Measurements from ENCODE around the gene ZNF790.
"Not testable (repeated sequence)": the region's sequence is repeated elsewhere in the genome, so short reads cannot be mapped to it uniquely, and the experiment has no call there.

Gene ZNF790

GRCh38 chr19:36837906-36838783, at the start of gene ZNF790:
Gene ZNF790, minus strand, starts transcription at chr19:36838387. Its CDS starts 12,768 bp downstream, at chr19:36825619.
- peak; percentile 52 to 63 (median 59) for DNase-seq (ENCODE audit: low read depth in 3 of 3, low spot score in 1 of 3)

GRCh38 chr19:36876993-36877938, 39.1 kb upstream of the ZNF790 start:
- DNase-seq (ENCODE audit: low read depth in 3 of 3, low spot score in 1 of 3), result no peak

- DNase-seq (ENCODE audit: low read depth in 3 of 3, low spot score in 1 of 3), result no peak
These were observed 13.7 kb upstream of the ZNF790 start for GRCh38 chr19:36851898-36852297.

- peak; percentile 58 to 62 (median 62) for DNase-seq (ENCODE audit: low read depth in 3 of 3, low spot score in 1 of 3)
These were observed 12.6 kb upstream of the ZNF790 start, which contains the start of gene ZNF345 for GRCh38 chr19:36850559-36851442. Gene ZNF345, plus strand, starts transcription at chr19:36850876. Its CDS starts 25,955 bp downstream, at chr19:36876831.

- peak; percentile 61 to 78 (median 66) for DNase-seq (ENCODE audit: low read depth in 3 of 3, low spot score in 1 of 3)
These were observed 11.7 kb upstream of the ZNF790 start for GRCh38 chr19:36849701-36850558.

GRCh38 chr19:36847968-36848367, 9.8 kb upstream of the ZNF790 start:
- DNase-seq (ENCODE audit: low read depth in 3 of 3, low spot score in 1 of 3), result no peak

- no peak for DNase-seq (ENCODE audit: low read depth in 3 of 3, low spot score in 1 of 3)
These were observed 667 bp upstream of the ZNF790 start for GRCh38 chr19:36838784-36839324.

- DNase-seq (ENCODE audit: low read depth in 3 of 3, low spot score in 1 of 3), result no peak
These were observed 846 bp downstream of the ZNF790 start for GRCh38 chr19:36837176-36837905.

- no peak for DNase-seq (ENCODE audit: low read depth in 3 of 3, low spot score in 1 of 3)
These were observed 4.8 kb downstream of the ZNF790 start for GRCh38 chr19:36833430-36833829.

GRCh38 chr19:36821758-36822157, 16.4 kb downstream of the ZNF790 start:
- no peak for DNase-seq (ENCODE audit: low read depth in 3 of 3, low spot score in 1 of 3)

- DNase-seq (ENCODE audit: low read depth in 3 of 3, low spot score in 1 of 3), result no peak
These were observed 19.0 kb downstream of the ZNF790 start for GRCh38 chr19:36819130-36819630.

- DNase-seq (ENCODE audit: low read depth in 3 of 3, low spot score in 1 of 3), result no peak
These were observed 31.2 kb downstream of the ZNF790 start for GRCh38 chr19:36807029-36807428.

- no peak for DNase-seq (ENCODE audit: low read depth in 3 of 3, low spot score in 1 of 3)
These were observed 32.8 kb downstream of the ZNF790 start for GRCh38 chr19:36805364-36805763.

- no peak for DNase-seq (ENCODE audit: low read depth in 3 of 3, low spot score in 1 of 3)
These were observed 40.4 kb downstream of the ZNF790 start for GRCh38 chr19:36797786-36798108.

- DNase-seq (ENCODE audit: low read depth in 3 of 3, low spot score in 1 of 3), result no peak
These were observed 41.5 kb downstream of the ZNF790 start for GRCh38 chr19:36796714-36796992.

GRCh38 chr19:36791420-36792141, 46.6 kb downstream of the ZNF790 start:
- not testable (repeated sequence) for DNase-seq (ENCODE audit: low read depth in 3 of 3, low spot score in 1 of 3)

GRCh38 chr19:36775768-36776167, 62.4 kb downstream of the ZNF790 start:
- no peak for DNase-seq (ENCODE audit: low read depth in 3 of 3, low spot score in 1 of 3)

- no peak for DNase-seq (ENCODE audit: low read depth in 3 of 3, low spot score in 1 of 3)
These were observed 65.0 kb downstream of the ZNF790 start for GRCh38 chr19:36773223-36773579.
